ENCODE data around the gene COL6A2. TPM values are rescaled to one million over a fixed set of nuclear protein-coding genes. Genes with fewer than 3 reads are reported as not detected.

Gene COL6A2
- polyA plus RNA-seq, 3 donors = 0.01 TPM; not detected in 2

GRCh38 chr21:46051379-46051770 is 46.5 kb upstream of the COL6A2 start:
- 84% methylated on average over 11 of the region's 16 CpGs for WGBS (ENCODE audit: insufficient coverage)
- Histone ChIP-seq H3K4me2 (replicated peaks; ENCODE audit: extremely low read depth, low read length, poor library complexity, severe bottlenecking) (no peak overlapping the region), H3K9me3 (replicated peaks in 1 of 2; ENCODE audit: control insufficient read depth in 1 of 2, insufficient read depth in 1 of 2, low read length in 2 of 2) (peaks cover 12 to 16% of the 10 kb centered on the region in 2 donors), H3K79me2 (ENCODE audit: insufficient read depth, low read length) (no peaks in the 10 kb centered on the region), H3K27me3 (ENCODE audit: control insufficient read depth in 2 of 2, insufficient read depth in 2 of 2, low read length in 2 of 2) (peaks cover 0 to 6% of the 10 kb centered on the region in 2 donors), H3K36me3 (replicated peaks in 1 of 2; ENCODE audit: control insufficient read depth in 1 of 2, insufficient read depth in 2 of 2, low read length in 2 of 2) (no peaks in the 10 kb centered on the region), H3K4me1 (ENCODE audit: control insufficient read depth in 1 of 2, insufficient read depth in 2 of 2, low read length in 2 of 2) (no peaks in the 10 kb centered on the region), H3K4me3 (replicated peaks in 1 of 3; ENCODE audit: low read depth in 2 of 3, low read length in 3 of 3) (no peak overlapping the region), H2AFZ (ENCODE audit: insufficient read depth, low read depth, low read length, poor library complexity, severe bottlenecking) (no peak overlapping the region), H4K20me1 (ENCODE audit: insufficient read depth, low read length) (no peaks in the 10 kb centered on the region), H3K27ac (ENCODE audit: low read depth in 1 of 2, low read length in 2 of 2) (no peak overlapping the region), H3K9ac (ENCODE audit: insufficient read depth, low read length, poor library complexity, severe bottlenecking) (no peak overlapping the region)
- Mint-ChIP-seq H3K27ac (no peak overlapping the region), H3K27me3 (ENCODE audit: low read depth in 3 of 3) (peaks cover 4 to 11% (median 7%) of the 10 kb centered on the region in 3 donors), H3K4me1 (no peaks in the 10 kb centered on the region), H3K4me3 (no peak overlapping the region), H3K9me3 (peaks cover 0 to 17% (median 5%) of the 10 kb centered on the region in 7 donors), H3K36me3 (no peaks in the 10 kb centered on the region)
- no peak for TF ChIP-seq CTCF (IDR thresholded peaks at IDR 0.05)
- intact Hi-C loops (cut with micrococcal nuclease) = no loop called here
- DNase-seq = no peak

- intact Hi-C loops (cut with micrococcal nuclease) = no loop called here
These were observed 45.9 kb upstream of the COL6A2 start for GRCh38 chr21:46051821-46052675.

More at GRCh38 chr21:46051821-46052675, 45.9 kb upstream of the COL6A2 start:
- TF ChIP-seq CTCF (IDR thresholded peaks at IDR 0.05) = no peak
- H3K27me3 Mint-ChIP-seq (ENCODE audit: low read depth in 3 of 3) = peaks cover 10 to 15% (median 13%) of the 10 kb centered on the region in 3 donors
- H3K36me3 Mint-ChIP-seq = no peaks in the 10 kb centered on the region
- Histone ChIP-seq H3K9me3 (replicated peaks in 1 of 2; ENCODE audit: control insufficient read depth in 1 of 2, insufficient read depth in 1 of 2, low read length in 2 of 2) (peaks cover 12 to 16% of the 10 kb centered on the region in 2 donors), H3K9ac (ENCODE audit: insufficient read depth, low read length, poor library complexity, severe bottlenecking) (no peak overlapping the region), H3K4me2 (replicated peaks; ENCODE audit: extremely low read depth, low read length, poor library complexity, severe bottlenecking) (no peak overlapping the region), H3K27ac (ENCODE audit: low read depth in 1 of 2, low read length in 2 of 2) (no peak overlapping the region), H3K4me3 (replicated peaks in 1 of 3; ENCODE audit: low read depth in 2 of 3, low read length in 3 of 3) (no peak overlapping the region), H3K36me3 (replicated peaks in 1 of 2; ENCODE audit: control insufficient read depth in 1 of 2, insufficient read depth in 2 of 2, low read length in 2 of 2) (no peaks in the 10 kb centered on the region), H2AFZ (ENCODE audit: insufficient read depth, low read depth, low read length, poor library complexity, severe bottlenecking) (no peak overlapping the region), H3K4me1 (ENCODE audit: control insufficient read depth in 1 of 2, insufficient read depth in 2 of 2, low read length in 2 of 2) (no peaks in the 10 kb centered on the region), H4K20me1 (ENCODE audit: insufficient read depth, low read length) (no peaks in the 10 kb centered on the region), H3K79me2 (ENCODE audit: insufficient read depth, low read length) (no peaks in the 10 kb centered on the region), H3K27me3 (ENCODE audit: control insufficient read depth in 2 of 2, insufficient read depth in 2 of 2, low read length in 2 of 2) (peaks cover 0 to 12% of the 10 kb centered on the region in 2 donors)
- no peak overlapping the region for H3K27ac Mint-ChIP-seq
- no peak for DNase-seq
- H3K9me3 Mint-ChIP-seq = peaks cover 0 to 17% (median 5%) of the 10 kb centered on the region in 7 donors
- 91% methylated on average over 33 of the region's 33 CpGs for WGBS (ENCODE audit: insufficient coverage)
- no peaks in the 10 kb centered on the region for H3K4me1 Mint-ChIP-seq
- H3K4me3 Mint-ChIP-seq = no peak overlapping the region

Measured in CD14-positive monocyte (primary cell).